Measurements from ENCODE around the gene PLEKHM2.

Gene PLEKHM2

DNA sequence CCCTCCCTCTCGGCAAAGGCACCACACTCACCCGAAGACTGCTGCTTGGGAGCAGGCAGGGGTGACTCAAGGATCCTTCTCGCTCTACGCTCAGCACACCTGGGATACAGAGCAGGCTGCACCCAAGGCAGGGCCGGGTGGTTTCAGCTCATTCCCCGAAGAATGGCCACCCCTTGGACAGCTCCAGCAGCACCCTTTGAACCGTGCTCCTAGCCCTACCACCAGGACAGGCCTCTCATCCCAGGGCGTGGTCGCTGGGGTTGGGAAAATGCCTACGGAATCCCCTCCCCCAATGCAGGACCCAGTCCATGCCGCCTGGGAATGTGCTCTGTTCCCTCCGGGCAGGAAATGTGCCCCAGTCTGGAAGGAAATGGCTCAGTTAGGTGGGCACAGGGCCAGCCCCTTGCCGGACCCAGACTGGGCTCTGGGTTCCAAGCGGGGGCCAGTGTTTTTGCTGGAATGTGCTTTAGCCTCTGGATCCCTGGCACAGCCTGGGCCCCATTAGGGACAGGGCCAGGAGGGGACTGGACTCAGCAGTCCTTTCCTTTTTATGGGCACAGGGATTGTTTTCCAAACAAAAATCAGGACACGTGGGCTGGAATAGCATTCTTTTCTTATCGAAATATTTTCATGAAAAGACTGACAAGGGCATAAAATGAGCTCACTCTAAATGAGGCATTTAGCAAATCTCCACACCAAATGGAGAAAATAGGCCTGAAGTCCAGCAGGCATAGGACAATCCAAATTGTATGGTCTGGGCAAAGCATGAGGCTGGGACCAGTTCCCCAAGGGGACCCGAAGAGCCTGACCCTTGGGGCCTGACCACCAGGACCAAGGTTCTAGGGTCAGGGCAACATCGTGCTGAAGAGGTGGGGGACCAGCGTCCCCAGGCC, 65.5 kb downstream of the PLEKHM2 start:
- no peak overlapping the region for H3K4me3 ChIP-seq (ENCODE audit: insufficient read length, low read depth)
- no peak for DNase-seq (ENCODE audit: low read depth, low spot score)
- no peak overlapping the region for H3K9ac ChIP-seq (ENCODE audit: insufficient read length, low read depth)
- H3K27me3 ChIP-seq (ENCODE audit: insufficient read depth, insufficient read length), result no peaks in the 10 kb centered on the region
- no peaks in the 10 kb centered on the region for H3K9me3 ChIP-seq (ENCODE audit: insufficient read depth, low read length)
- no peaks in the 10 kb centered on the region for H3K36me3 ChIP-seq (ENCODE audit: insufficient read depth, insufficient read length, low read length)
- TF ChIP-seq ZNF274 (IDR thresholded peaks at IDR 0.05; ENCODE audit: low read depth, low read length) (no peak), YY1 (IDR thresholded peaks at IDR 0.05; ENCODE audit: insufficient read depth, insufficient read length) (no peak), SUZ12 (IDR thresholded peaks at IDR 0.05; ENCODE audit: extremely low read depth, insufficient read depth, insufficient read length) (no peak)
- H3K4me1 ChIP-seq (ENCODE audit: insufficient read depth, insufficient read length), result peaks cover 11% of the 10 kb centered on the region

DNA sequence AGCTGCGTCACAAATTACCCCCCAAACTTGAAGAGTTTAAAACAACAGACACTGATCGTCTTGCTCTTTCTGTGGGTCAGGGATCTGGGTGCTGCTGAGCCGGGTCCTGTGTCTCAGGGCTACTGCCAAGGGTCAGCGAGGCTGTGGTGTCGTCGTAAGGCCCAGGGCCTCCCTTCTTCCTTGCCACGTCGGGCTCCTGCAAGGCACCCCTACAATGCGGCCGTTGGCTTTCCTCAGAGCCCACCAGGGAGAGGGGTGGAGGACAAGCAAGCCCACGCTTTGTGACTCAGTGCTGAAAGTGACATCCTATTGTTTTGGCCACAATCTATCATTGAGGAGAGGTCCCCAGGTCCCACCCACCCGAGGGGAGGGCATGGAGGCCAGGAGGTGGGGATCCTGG, 66.8 kb downstream of the PLEKHM2 start:
- H3K9me3 ChIP-seq (ENCODE audit: insufficient read depth, low read length), result no peaks in the 10 kb centered on the region
- H3K4me3 ChIP-seq (ENCODE audit: insufficient read length, low read depth), result no peak overlapping the region
- H3K36me3 ChIP-seq (ENCODE audit: insufficient read depth, insufficient read length, low read length), result no peaks in the 10 kb centered on the region
- DNase-seq (ENCODE audit: low read depth, low spot score), result no peak
- peaks cover 4% of the 10 kb centered on the region for H3K27me3 ChIP-seq (ENCODE audit: insufficient read depth, insufficient read length)
- H3K9ac ChIP-seq (ENCODE audit: insufficient read length, low read depth), result no peak overlapping the region
- H3K4me1 ChIP-seq (ENCODE audit: insufficient read depth, insufficient read length), result peaks cover 13% of the 10 kb centered on the region
- TF ChIP-seq SUZ12 (IDR thresholded peaks at IDR 0.05; ENCODE audit: extremely low read depth, insufficient read depth, insufficient read length) (no peak), ZNF274 (IDR thresholded peaks at IDR 0.05; ENCODE audit: low read depth, low read length) (no peak), YY1 (IDR thresholded peaks at IDR 0.05; ENCODE audit: insufficient read depth, insufficient read length) (no peak)

DNA sequence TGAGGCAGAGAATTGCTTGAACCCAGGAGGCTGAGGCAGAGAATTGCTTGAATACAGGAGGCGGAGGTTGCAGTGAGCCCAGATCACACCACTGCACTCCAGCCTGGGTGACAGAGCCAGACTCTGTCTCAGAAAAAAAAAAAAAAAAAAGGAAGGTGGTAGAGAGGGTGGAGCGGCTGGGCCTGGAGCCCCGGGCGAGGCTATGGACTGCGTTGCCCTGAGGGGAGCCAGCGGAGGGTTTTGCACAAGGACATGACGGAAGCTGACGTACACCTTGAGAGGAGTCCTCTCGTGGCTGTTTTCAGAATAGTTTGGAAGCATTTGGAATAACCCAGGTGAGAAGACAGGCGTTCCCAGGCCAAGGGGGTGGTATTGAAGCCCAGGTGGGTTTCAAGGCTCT, 67.6 kb downstream of the PLEKHM2 start:
- Histone ChIP-seq H3K27me3 (ENCODE audit: insufficient read depth, insufficient read length) (peaks cover 11% of the 10 kb centered on the region), H3K9me3 (ENCODE audit: insufficient read depth, low read length) (no peaks in the 10 kb centered on the region), H3K4me3 (ENCODE audit: insufficient read length, low read depth) (no peak overlapping the region), H3K4me1 (ENCODE audit: insufficient read depth, insufficient read length) (peaks cover 15% of the 10 kb centered on the region), H3K9ac (ENCODE audit: insufficient read length, low read depth) (no peak overlapping the region), H3K36me3 (ENCODE audit: insufficient read depth, insufficient read length, low read length) (no peaks in the 10 kb centered on the region)
- DNase-seq (ENCODE audit: low read depth, low spot score), result no peak
- TF ChIP-seq YY1 (IDR thresholded peaks at IDR 0.05; ENCODE audit: insufficient read depth, insufficient read length) (no peak), ZNF274 (IDR thresholded peaks at IDR 0.05; ENCODE audit: low read depth, low read length) (no peak), SUZ12 (IDR thresholded peaks at IDR 0.05; ENCODE audit: extremely low read depth, insufficient read depth, insufficient read length) (no peak)

DNA sequence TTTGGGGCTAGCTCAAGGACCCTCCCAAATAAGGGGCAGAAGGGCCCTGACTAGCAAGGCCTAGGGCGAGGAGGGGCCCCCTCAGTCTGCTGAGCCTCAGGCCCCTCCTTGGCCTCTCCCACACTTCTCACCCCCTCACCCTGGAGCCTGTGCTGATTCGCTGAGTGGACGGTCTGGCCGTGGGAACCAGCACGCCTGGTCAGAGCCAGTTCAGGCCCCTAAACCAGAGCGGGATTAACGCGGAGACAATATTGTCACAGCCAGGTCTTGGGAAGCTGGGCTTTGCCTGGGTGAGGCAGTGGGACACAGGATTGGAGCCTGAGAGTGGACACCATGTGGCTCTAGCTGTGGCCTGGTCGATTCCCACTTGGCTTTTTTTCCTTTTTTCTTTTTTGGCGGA, 69.7 kb downstream of the PLEKHM2 start:
- H3K27me3 ChIP-seq (ENCODE audit: insufficient read depth, insufficient read length), result peaks cover 23% of the 10 kb centered on the region
- H3K9me3 ChIP-seq (ENCODE audit: insufficient read depth, low read length), result no peaks in the 10 kb centered on the region
- H3K4me1 ChIP-seq (ENCODE audit: insufficient read depth, insufficient read length), result peaks cover 23% of the 10 kb centered on the region
- H3K9ac ChIP-seq (ENCODE audit: insufficient read length, low read depth), result no peak overlapping the region
- TF ChIP-seq YY1 (IDR thresholded peaks at IDR 0.05; ENCODE audit: insufficient read depth, insufficient read length) (no peak), ZNF274 (IDR thresholded peaks at IDR 0.05; ENCODE audit: low read depth, low read length) (no peak), SUZ12 (IDR thresholded peaks at IDR 0.05; ENCODE audit: extremely low read depth, insufficient read depth, insufficient read length) (no peak)
- DNase-seq (ENCODE audit: low read depth, low spot score), result no peak
- H3K4me3 ChIP-seq (ENCODE audit: insufficient read length, low read depth), result no peak overlapping the region
- no peaks in the 10 kb centered on the region for H3K36me3 ChIP-seq (ENCODE audit: insufficient read depth, insufficient read length, low read length)

DNA sequence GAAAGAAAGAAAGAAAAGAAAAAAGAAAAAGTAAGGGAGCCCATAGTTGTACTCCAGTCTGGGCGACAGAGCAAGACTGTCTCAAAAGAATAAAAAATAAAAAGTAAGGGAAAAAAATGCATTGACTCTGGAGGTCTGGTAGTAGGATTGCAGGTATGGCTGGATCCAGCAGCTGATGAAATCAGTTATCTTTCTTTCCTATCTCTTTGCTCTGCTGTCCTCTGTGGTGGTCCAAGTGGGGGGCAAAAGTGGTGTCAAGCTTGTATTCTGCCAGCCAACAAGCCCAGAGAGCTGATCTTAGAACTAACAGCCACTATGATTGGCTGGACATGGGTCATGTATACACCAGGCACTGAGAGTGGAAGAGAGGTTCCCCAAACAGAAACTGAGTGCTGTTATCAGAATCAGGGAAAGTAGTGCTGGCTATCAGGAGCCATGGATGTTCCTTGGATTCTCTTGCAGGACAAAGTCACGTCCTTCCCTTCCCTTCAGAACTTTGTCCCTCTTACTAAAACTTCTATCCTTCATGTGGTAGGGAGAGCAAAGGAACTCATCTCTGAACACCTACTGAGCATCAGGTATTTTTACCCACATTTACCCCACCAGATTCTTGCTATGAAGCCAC, 71.0 kb downstream of the PLEKHM2 start:
- H3K36me3 ChIP-seq (ENCODE audit: insufficient read depth, insufficient read length, low read length), result no peaks in the 10 kb centered on the region
- H3K9me3 ChIP-seq (ENCODE audit: insufficient read depth, low read length), result no peaks in the 10 kb centered on the region
- H3K4me3 ChIP-seq (ENCODE audit: insufficient read length, low read depth), result no peak overlapping the region
- H3K9ac ChIP-seq (ENCODE audit: insufficient read length, low read depth), result no peak overlapping the region
- no peak for DNase-seq (ENCODE audit: low read depth, low spot score)
- peaks cover 15% of the 10 kb centered on the region for H3K4me1 ChIP-seq (ENCODE audit: insufficient read depth, insufficient read length)
- TF ChIP-seq ZNF274 (IDR thresholded peaks at IDR 0.05; ENCODE audit: low read depth, low read length), result no peak
- TF ChIP-seq SUZ12 (IDR thresholded peaks at IDR 0.05; ENCODE audit: extremely low read depth, insufficient read depth, insufficient read length), result no peak
- no peak for TF ChIP-seq YY1 (IDR thresholded peaks at IDR 0.05; ENCODE audit: insufficient read depth, insufficient read length)
- peaks cover 23% of the 10 kb centered on the region for H3K27me3 ChIP-seq (ENCODE audit: insufficient read depth, insufficient read length)

DNA sequence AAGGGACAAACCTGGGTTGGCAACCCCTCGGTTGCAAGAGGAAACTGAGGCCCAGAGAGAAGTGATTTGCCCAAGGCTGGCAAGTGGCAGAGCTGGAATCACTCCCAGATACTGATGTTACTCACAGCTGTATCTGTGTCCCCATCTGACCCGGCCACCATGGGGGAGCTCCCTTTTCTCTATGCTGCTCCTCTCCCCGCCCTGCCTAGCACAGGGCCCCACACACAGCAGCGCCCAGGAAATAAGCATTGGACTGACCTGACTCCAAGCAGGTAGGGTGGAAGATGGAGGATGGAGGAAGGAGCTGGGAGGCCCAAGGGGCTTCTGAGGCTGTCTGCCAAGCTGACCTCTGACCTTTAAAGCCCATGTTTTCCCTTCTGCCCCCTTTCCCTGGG, 71.5 kb downstream of the PLEKHM2 start:
- Histone ChIP-seq H3K27me3 (ENCODE audit: insufficient read depth, insufficient read length) (peaks cover 23% of the 10 kb centered on the region), H3K4me1 (ENCODE audit: insufficient read depth, insufficient read length) (peaks cover 15% of the 10 kb centered on the region)
- TF ChIP-seq SUZ12 (IDR thresholded peaks at IDR 0.05; ENCODE audit: extremely low read depth, insufficient read depth, insufficient read length), result no peak
- TF ChIP-seq ZNF274 (IDR thresholded peaks at IDR 0.05; ENCODE audit: low read depth, low read length), result no peak
- no peak for TF ChIP-seq YY1 (IDR thresholded peaks at IDR 0.05; ENCODE audit: insufficient read depth, insufficient read length)

More for the DNA sequence above, 71.5 kb downstream of the PLEKHM2 start:
- H3K36me3 ChIP-seq (ENCODE audit: insufficient read depth, insufficient read length, low read length), result no peaks in the 10 kb centered on the region
- no peak overlapping the region for H3K4me3 ChIP-seq (ENCODE audit: insufficient read length, low read depth)
- DNase-seq (ENCODE audit: low read depth, low spot score), result no peak
- no peak overlapping the region for H3K9ac ChIP-seq (ENCODE audit: insufficient read length, low read depth)
- H3K9me3 ChIP-seq (ENCODE audit: insufficient read depth, low read length), result no peaks in the 10 kb centered on the region
